GM12873 (cell line): ENCODE data around the gene TMEM53.

Experiments used
- TF ChIP-seq, protein P1 (sequence below): IDR thresholded peaks from 2 replicates; pipeline ENCODE4 v1.5.1; 2012; ENCODE audit warnings: low read depth, mild to moderate bottlenecking, moderate library complexity, low read length, control low read depth; ENCODE audit not compliant: insufficient read depth; ENCODE audit errors: missing control alignments

TMEM53 gene

DNA sequence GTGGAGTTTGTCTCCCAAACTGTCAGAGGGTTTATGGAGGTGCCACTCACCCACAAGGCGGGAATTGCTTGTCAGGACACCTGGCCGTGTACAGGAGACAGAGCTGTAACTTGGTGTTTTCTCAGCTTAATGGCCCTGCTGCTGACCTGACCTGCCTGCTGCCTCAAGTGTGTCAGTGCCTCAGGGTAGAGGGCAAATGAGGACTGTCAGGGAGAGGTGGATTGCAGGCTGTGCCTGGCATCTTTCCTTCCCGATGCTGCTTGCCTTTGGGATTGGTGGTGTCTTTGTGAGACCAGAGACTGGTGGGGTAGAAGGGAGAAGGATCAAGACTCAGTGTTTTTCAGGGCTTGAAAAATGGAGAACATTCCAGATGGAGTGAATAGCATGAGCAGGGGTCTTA, 31.4 kb downstream of the TMEM53 start:
- TF ChIP-seq, protein P1, sequence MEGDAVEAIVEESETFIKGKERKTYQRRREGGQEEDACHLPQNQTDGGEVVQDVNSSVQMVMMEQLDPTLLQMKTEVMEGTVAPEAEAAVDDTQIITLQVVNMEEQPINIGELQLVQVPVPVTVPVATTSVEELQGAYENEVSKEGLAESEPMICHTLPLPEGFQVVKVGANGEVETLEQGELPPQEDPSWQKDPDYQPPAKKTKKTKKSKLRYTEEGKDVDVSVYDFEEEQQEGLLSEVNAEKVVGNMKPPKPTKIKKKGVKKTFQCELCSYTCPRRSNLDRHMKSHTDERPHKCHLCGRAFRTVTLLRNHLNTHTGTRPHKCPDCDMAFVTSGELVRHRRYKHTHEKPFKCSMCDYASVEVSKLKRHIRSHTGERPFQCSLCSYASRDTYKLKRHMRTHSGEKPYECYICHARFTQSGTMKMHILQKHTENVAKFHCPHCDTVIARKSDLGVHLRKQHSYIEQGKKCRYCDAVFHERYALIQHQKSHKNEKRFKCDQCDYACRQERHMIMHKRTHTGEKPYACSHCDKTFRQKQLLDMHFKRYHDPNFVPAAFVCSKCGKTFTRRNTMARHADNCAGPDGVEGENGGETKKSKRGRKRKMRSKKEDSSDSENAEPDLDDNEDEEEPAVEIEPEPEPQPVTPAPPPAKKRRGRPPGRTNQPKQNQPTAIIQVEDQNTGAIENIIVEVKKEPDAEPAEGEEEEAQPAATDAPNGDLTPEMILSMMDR = no peak

DNA sequence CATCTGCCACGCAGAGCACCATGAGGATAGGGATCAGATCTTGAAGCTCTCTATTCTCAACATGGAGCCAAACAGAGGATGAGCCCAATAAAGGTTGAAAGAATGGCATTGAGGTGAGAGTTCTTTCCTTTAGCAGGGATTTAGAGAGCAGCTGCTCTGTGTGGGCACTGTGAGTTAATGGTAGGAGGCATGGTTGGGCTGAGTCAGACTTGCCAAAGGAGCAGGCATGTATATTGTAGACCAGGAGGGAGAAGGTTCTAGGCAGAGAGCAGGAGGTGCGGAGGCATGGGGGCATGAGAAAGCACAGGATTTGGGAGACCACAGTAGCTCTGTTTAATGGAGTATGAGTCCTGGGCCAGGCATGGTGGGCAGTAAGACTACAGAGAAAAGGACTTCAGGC, 32.0 kb downstream of the TMEM53 start:
- TF ChIP-seq, protein P1 = no peak

- TF ChIP-seq, protein P1 = no peak
These were observed 32.9 kb downstream of the TMEM53 start for GRCh38 chr1:44641126-44642102.

DNA sequence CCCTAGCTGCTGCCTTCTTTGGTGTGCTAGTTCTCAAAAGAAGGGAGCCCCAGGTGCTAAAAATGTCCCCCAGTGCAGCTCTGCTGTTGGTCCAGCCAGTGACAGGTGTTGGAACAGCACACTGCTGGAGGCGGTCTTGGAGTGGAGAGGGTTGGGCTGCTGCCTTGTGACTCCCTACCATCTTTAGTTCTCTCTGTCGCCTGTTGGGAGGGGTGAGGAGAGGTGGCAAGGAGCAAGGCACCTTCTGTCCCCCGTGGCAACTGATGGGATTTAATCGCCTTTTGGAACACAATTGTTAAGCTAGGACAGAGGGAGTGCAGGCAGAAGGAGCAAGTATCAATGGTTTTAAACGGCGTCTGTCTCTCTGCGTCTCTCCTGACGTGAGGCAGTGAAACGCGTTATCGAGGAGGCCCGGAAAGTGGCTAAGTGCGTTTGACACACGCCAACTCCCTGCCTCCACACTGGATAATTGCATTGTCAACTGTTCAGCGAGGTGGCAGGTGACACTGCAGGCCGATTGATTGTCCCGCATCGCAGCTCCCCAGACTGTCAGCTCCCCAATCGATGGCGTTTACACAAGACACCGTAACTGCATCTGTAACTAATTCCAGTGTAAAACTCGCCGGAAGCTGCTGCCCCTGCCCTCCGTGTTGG, 34.0 kb downstream of the TMEM53 start:
- TF ChIP-seq, protein P1 = no peak

DNA sequence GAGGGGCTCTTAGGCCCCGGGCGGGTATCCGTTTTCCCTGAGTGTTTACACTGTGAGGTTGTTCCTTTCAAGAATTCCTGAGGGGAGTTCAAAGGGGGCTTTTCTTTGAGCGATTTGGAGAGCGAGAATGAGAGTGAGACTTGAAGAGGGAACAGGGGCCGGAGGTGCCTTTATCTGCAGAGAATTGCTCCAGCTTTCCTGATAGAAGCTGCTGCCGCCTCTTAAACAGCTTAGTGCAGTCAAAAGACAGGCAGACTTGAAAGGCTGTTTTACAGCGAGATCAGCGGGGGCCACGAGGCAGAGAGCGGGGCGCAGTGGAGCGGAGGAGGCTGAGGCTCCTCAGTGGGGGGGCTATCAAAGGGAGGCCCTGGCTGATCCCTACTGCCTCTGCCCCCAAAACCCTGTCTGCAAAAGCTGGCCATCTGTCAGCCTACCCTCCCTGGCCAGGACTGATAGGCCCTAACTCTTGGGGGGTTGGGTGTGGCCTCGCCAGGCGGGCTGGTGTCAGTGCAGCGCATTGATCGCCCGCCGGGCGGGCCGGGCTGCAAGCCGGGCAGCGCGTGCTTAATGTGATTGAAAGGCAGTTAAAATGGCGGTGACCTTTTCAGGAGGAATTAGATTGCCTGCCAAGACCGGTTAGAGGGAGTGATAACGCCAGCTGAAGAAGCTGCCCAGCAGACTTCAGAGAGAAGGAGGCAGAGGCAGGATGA, 36.4 kb downstream of the TMEM53 start:
- TF ChIP-seq, protein P1 = no peak

GRCh38 chr1:44636688-44637598, 37.3 kb downstream of the TMEM53 start:
- TF ChIP-seq, protein P1 = no peak
